Measurements from ENCODE around the gene LGALSL. TPM values are rescaled to one million over a fixed set of nuclear protein-coding genes. Genes with fewer than 3 reads are reported as not detected.

Gene LGALSL
- total RNA-seq, 1 donor from 2014 or later, result 13.0 TPM

- H3K4me1 ChIP-seq, result peaks cover 13% of the 10 kb centered on the region
- no peak overlapping the region for H3K4me3 ChIP-seq
- TF ChIP-seq, protein P1, sequence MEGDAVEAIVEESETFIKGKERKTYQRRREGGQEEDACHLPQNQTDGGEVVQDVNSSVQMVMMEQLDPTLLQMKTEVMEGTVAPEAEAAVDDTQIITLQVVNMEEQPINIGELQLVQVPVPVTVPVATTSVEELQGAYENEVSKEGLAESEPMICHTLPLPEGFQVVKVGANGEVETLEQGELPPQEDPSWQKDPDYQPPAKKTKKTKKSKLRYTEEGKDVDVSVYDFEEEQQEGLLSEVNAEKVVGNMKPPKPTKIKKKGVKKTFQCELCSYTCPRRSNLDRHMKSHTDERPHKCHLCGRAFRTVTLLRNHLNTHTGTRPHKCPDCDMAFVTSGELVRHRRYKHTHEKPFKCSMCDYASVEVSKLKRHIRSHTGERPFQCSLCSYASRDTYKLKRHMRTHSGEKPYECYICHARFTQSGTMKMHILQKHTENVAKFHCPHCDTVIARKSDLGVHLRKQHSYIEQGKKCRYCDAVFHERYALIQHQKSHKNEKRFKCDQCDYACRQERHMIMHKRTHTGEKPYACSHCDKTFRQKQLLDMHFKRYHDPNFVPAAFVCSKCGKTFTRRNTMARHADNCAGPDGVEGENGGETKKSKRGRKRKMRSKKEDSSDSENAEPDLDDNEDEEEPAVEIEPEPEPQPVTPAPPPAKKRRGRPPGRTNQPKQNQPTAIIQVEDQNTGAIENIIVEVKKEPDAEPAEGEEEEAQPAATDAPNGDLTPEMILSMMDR (IDR thresholded peaks at IDR 0.05), result no peak
- peak in 1 of 2 donors; percentile 32 for TF ChIP-seq POLR2AphosphoS5 (IDR thresholded peaks at IDR 0.05; ENCODE audit: insufficient read depth in 1 of 2, low read depth in 1 of 2)
- H3K27me3 ChIP-seq, result no peaks in the 10 kb centered on the region
- no peak overlapping the region for H3K27ac ChIP-seq
- no peaks in the 10 kb centered on the region for H3K9me3 ChIP-seq
- intact Hi-C loops (cut with DNase I), result no loop called here
- peak in 1 of 2 donors; percentile 86 for DNase-seq (ENCODE audit: extremely low spot score in 2 of 2)
- no peaks in the 10 kb centered on the region for H3K36me3 ChIP-seq
These were observed 32.0 kb downstream of the LGALSL start for GRCh38 chr2:64485961-64486360.

DNA sequence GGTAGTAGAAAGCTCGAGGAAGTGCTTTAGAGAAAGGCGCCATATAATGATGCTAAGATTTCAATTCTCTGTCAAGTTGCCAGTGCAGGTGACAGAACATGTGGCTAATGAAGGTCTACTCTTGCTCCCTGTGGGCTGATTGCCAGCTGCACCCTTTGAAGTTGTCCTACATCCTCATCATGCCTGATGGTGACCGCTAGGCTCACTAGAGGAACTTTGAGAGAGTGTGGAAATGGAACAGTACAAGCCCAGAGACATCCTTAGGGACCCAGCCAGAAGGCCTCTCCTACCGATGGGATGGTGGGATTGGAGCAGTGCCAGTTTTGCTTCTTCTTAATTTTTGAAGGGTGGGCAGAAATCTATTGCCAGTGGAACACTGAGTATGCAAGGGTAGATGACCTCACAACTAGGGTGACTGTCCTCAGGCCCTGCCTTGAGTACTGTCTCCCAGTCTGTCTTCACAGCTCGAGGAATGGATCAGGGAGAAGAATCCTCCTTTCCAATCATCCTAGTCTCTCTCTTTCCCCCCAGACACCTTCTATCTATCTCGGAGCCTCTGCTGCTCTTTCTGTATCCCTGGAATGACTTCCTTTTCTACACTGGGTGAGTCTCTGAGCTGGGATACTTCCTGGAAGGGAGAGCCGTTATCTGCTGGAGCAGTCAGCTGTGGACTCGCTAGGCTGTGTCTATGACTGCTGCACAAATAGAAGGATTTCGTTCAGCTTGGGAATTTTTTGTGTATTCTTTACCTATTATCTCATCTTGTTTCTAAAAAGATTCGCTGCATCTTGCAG is 33.5 kb downstream of the LGALSL start:
- no peak overlapping the region for H3K4me3 ChIP-seq
- intact Hi-C loops (cut with DNase I), result loop anchor here (2.0 kb wide), 1 partner anchor 155 kb away; no protein-coding TSS in a partner anchor
- no peaks in the 10 kb centered on the region for H3K9me3 ChIP-seq
- H3K27ac ChIP-seq, result no peak overlapping the region
- no peaks in the 10 kb centered on the region for H3K27me3 ChIP-seq
- TF ChIP-seq POLR2AphosphoS5 (IDR thresholded peaks at IDR 0.05; ENCODE audit: insufficient read depth in 1 of 2, low read depth in 1 of 2) (no peak), POLR2A (IDR thresholded peaks at IDR 0.05) (no peak)
- TF ChIP-seq, protein P1 (IDR thresholded peaks at IDR 0.05), result no peak
- H3K36me3 ChIP-seq, result no peaks in the 10 kb centered on the region
- DNase-seq (ENCODE audit: extremely low spot score in 2 of 2), result peak in 1 of 2 donors; percentile 64
- peaks cover 13% of the 10 kb centered on the region for H3K4me1 ChIP-seq

DNA sequence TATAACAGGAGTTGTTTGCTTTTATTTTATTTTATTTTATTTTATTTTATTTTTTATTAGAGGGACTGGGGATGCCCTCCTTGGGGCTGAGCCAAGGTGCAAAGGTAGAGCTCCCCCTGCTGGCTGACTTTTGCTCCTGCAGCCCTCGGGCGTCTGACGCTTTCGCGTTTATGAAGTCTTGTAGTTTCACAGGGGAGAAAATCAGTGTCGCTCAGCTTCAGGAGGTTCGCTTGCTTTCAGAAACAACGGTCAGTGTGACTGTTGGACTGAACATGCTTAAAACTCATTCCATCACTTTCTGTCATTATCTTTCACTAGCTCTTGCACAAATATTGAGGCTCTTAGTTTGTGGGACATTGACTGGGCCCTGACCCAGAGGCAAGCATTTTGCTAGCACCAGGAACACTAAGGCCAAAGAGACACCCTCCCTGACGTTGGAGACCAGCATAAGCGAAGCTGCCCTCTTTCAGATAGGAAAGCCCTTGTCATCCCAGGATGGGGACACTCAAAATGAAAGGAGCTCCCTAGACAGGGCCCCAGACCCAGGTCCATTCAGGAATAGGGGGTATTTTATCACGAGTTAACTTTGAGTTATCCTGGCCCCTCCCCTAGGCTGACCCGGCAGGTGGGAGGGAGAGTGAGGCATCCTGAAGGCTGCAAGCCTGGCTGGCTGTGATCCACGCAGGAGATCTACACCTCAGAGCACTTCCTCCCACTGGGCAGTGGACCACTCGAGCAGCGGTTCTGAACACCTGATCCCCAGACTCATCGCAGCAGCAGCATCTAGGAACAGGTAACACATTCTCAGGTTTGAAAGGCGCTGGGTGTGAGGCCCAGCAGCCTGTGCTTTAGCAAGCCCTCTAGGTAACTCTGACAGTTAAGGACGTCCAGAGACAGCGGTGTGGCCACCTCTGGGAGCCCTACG is 34.4 kb downstream of the LGALSL start:
- Histone ChIP-seq H3K9me3 (no peaks in the 10 kb centered on the region), H3K4me1 (peaks cover 13% of the 10 kb centered on the region), H3K27me3 (no peaks in the 10 kb centered on the region), H3K4me3 (no peak overlapping the region), H3K27ac (no peak overlapping the region), H3K36me3 (no peaks in the 10 kb centered on the region)
- TF ChIP-seq POLR2A (IDR thresholded peaks at IDR 0.05) (no peak), POLR2AphosphoS5 (IDR thresholded peaks at IDR 0.05; ENCODE audit: insufficient read depth in 1 of 2, low read depth in 1 of 2) (no peak)
- TF ChIP-seq, protein P1 (IDR thresholded peaks at IDR 0.05), result peak; percentile 73 to 95 (median 94)
- peak in 1 of 2 donors; percentile 81 for DNase-seq (ENCODE audit: extremely low spot score in 2 of 2)
- intact Hi-C loops (cut with DNase I), result loop anchor here (2.0 kb wide), 1 partner anchor 156 kb away; no protein-coding TSS in a partner anchor

GRCh38 chr2:64489081-64489751 is 35.3 kb downstream of the LGALSL start:
- TF ChIP-seq POLR2AphosphoS5 (IDR thresholded peaks at IDR 0.05; ENCODE audit: insufficient read depth in 1 of 2, low read depth in 1 of 2), result no peak
- TF ChIP-seq, protein P1 (IDR thresholded peaks at IDR 0.05), result no peak
- TF ChIP-seq POLR2A (IDR thresholded peaks at IDR 0.05), result no peak
- H3K36me3 ChIP-seq, result no peaks in the 10 kb centered on the region

More at GRCh38 chr2:64489081-64489751, 35.3 kb downstream of the LGALSL start:
- H3K4me3 ChIP-seq, result no peak overlapping the region
- H3K27me3 ChIP-seq, result no peaks in the 10 kb centered on the region
- H3K9me3 ChIP-seq, result no peaks in the 10 kb centered on the region
- H3K4me1 ChIP-seq, result peaks cover 13% of the 10 kb centered on the region
- peak; percentile 58 to 64 for DNase-seq (ENCODE audit: extremely low spot score in 2 of 2)
- intact Hi-C loops (cut with DNase I), result loop anchor here (2.0 kb wide), 1 partner anchor 156 kb away; no protein-coding TSS in a partner anchor
- no peak overlapping the region for H3K27ac ChIP-seq

Data from vagina (tissue), 2 donors.